Measurements from ENCODE around the gene OBSCN.

Gene OBSCN

GRCh38 chr1:228401782-228402640 lies 194.2 kb downstream of the OBSCN start:
- TF ChIP-seq, protein P1, sequence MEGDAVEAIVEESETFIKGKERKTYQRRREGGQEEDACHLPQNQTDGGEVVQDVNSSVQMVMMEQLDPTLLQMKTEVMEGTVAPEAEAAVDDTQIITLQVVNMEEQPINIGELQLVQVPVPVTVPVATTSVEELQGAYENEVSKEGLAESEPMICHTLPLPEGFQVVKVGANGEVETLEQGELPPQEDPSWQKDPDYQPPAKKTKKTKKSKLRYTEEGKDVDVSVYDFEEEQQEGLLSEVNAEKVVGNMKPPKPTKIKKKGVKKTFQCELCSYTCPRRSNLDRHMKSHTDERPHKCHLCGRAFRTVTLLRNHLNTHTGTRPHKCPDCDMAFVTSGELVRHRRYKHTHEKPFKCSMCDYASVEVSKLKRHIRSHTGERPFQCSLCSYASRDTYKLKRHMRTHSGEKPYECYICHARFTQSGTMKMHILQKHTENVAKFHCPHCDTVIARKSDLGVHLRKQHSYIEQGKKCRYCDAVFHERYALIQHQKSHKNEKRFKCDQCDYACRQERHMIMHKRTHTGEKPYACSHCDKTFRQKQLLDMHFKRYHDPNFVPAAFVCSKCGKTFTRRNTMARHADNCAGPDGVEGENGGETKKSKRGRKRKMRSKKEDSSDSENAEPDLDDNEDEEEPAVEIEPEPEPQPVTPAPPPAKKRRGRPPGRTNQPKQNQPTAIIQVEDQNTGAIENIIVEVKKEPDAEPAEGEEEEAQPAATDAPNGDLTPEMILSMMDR (IDR thresholded peaks at IDR 0.05; ENCODE audit: low read length, missing control alignments): no peak
- DNase-seq (ENCODE audit: low read depth): no peak
- H3K4me3 ChIP-seq (replicated peaks; ENCODE audit: low read depth, low read length): no peak overlapping the region

DNA sequence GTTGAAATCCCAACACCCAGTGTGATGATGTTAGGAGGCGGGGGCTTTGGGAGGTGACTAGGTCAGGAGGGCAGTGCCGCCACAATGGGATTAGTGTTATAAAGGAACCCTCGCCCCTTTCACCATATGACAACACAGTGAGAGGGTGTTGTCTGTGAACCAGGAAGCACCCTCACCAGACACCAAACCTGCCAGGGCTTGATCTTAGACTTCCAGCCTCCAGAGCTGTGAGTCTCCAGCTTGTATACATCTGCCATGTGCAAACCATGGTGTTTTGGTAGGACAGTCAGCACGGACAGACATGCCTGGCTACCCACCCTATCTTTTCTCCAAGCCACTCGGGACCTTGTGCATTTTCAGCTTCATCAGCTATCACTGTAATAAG lies 194.8 kb downstream of the OBSCN start:
- TF ChIP-seq, protein P1 (IDR thresholded peaks at IDR 0.05; ENCODE audit: low read length, missing control alignments): no peak
- H3K4me3 ChIP-seq (replicated peaks; ENCODE audit: low read depth, low read length): no peak overlapping the region
- no peak for DNase-seq (ENCODE audit: low read depth)

- no peak overlapping the region for H3K4me3 ChIP-seq (replicated peaks; ENCODE audit: low read depth, low read length)
- TF ChIP-seq, protein P1 (IDR thresholded peaks at IDR 0.05; ENCODE audit: low read length, missing control alignments): no peak
- no peak for DNase-seq (ENCODE audit: low read depth)
Measured at GRCh38 chr1:228403231-228403631, 195.4 kb downstream of the OBSCN start.

DNA sequence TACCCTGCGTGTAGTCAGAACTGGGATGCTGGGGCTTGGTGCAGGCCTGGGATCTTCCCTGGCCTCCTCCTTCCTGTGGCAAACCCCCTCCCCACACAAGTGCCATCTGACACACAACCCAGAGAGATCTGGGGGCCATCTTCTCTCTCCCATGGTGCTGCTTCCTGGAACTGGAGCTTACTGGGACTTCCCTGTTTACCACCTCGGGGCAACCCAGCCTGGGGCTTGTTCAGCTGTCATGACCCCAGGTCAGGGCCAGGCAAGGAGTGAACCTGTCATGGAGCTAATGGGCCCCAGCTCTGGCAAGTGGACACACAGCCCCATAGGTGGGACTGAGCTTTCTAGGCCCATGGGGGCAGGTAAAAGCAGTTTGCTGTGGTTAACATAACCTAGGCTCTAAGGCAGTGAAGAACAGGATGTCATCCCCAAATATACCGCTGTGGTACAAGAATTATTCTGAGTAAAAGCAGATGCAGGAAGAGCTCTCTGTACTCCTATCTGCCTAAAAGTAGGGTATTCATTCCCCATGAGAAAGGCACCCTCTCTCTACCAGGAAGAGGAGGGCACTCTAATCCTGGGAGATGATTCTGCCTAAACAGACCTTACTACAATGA lies 196.4 kb downstream of the OBSCN start:
- TF ChIP-seq, protein P1 (IDR thresholded peaks at IDR 0.05; ENCODE audit: low read length, missing control alignments): no peak
- H3K4me3 ChIP-seq (replicated peaks; ENCODE audit: low read depth, low read length): peak overlapping the region; percentile 80
- no peak for DNase-seq (ENCODE audit: low read depth)

DNA sequence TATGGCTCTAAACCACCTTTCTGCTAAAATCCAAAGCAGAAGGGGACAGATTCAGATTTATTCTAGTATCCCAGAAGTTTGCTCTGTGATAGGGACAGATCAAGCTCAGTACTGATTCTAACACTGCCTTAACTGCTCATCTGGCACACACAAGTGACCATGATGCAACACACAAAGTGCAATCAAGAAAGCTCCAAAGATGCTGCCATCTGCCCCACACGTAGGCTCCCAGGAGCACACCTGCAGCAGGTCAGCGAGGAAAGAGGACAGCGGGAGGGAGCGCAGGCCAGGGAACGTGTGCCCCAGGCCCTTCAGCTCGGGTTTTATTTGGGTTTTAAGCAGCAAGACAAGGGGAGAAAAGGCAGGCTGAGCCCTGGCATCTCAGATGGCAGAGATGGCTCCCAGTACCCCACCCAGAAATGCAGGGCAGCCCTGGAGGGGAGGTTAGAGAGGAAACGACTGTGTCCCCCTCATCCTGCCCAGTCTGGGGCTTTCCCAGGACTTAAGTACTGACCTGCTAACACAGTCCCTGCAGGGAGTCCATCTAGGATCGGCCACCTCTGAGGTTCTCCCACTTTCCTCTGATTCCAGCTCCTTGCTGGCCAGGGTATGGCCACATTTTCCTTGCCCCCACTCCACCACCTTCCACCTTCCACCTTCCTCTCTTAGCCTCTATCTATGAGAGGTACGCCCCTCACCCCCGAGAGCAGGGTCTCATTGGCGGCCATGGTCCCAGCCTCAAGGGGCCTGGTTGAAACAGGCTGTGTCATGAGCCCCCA lies 197.5 kb downstream of the OBSCN start:
- TF ChIP-seq, protein P1 (IDR thresholded peaks at IDR 0.05; ENCODE audit: low read length, missing control alignments): no peak
- DNase-seq (ENCODE audit: low read depth): no peak
- peak overlapping the region; percentile 80 for H3K4me3 ChIP-seq (replicated peaks; ENCODE audit: low read depth, low read length)

GRCh38 chr1:228405979-228406228 lies 198.1 kb downstream of the OBSCN start:
- TF ChIP-seq, protein P1 (IDR thresholded peaks at IDR 0.05; ENCODE audit: low read length, missing control alignments): no peak
- DNase-seq (ENCODE audit: low read depth): no peak
- peak overlapping the region; percentile 80 for H3K4me3 ChIP-seq (replicated peaks; ENCODE audit: low read depth, low read length)
